Choroid plexus epithelial cell (primary cell): ENCODE measurements around the gene EAF2.

Source experiments
- DNase-seq: peaks from one replicate; pipeline ENCODE4 v3.0.0-alpha.2; 2010; ENCODE audit warnings: low read depth
- H3K4me3 ChIP-seq: 2 replicates; pipeline ENCODE4 v1.5.1; 2011; ENCODE audit warnings: low read depth, mild to moderate bottlenecking, control low read depth, low read length, moderate library complexity
- CTCF ChIP-seq: conservative IDR thresholded peaks from 2 replicates; pipeline ENCODE4 v1.5.1; 2011; ENCODE audit warnings: low read depth, mild to moderate bottlenecking, control low read depth, inconsistent platforms, low read length, moderate library complexity

The EAF2 gene

GRCh38 chr3:121834157-121834670 is 795 bp upstream of the EAF2 start:
- H3K4me3 ChIP-seq = peak overlapping the region; percentile 78
- peak; percentile 22 for DNase-seq
- TF ChIP-seq CTCF = no peak

DNA sequence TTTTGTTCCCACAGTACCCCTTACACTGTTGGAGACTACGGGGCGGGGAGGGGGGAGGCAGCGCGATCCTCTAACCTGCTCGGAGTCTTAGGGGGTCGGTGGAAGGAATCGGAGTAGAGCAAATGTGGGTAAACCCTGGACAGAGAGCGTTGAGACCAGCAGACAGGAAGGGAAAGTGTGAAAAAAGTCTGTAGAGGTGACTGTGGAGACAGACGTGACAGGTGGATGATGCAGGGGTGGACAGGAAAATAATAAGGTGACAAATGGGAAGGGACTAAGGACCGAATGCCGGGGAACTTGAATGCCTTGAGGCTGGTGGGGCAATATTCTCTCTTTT is 424 bp downstream of the EAF2 start:
- peak overlapping the region; percentile 78 for H3K4me3 ChIP-seq
- peak; percentile 13 for DNase-seq
- no peak for TF ChIP-seq CTCF

DNA sequence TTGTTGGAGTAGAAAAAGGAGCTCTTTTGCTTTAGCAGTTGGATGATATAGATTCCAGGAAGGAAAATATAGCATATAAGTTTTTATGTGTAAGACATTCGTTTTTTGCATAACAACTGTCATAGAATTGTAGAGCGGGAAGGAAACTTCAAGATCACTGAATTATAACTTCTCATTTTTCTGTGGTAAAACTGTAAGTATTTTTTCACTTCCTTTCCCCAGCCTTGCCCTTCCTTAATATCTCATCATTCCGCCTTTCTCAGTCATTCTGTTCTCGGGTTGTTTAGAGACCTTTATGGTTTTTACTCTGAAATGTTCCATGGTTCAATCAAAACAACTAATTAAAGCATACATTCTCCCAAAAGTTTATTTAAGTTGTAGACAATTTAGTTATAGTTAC is 1.1 kb downstream of the EAF2 start:
- no peak for TF ChIP-seq CTCF
- no peak for DNase-seq
- H3K4me3 ChIP-seq = no peak overlapping the region

DNA sequence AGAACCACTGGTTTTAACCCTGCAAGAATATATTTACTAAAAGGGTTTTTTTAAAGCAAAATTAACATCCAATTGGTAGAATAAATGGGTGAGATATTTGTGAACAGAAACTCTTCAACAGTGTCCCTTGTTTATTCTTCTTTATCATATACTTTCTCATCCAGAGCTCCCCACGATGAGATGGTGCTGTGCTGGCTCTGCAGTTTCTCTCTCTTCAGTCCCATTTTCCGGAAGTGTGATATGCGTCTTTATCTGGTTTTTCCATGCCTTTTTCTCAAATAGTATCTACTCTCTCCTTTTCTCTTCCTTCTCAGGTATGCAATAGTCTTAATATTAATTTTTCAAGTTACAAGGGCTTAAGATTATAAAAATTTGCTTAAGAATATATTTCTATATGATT is 1.5 kb downstream of the EAF2 start:
- no peak for DNase-seq
- no peak for TF ChIP-seq CTCF
- H3K4me3 ChIP-seq = no peak overlapping the region

- TF ChIP-seq CTCF = no peak
- DNase-seq = no peak
- H3K4me3 ChIP-seq = no peak overlapping the region
These were observed 5.0 kb downstream of the EAF2 start for GRCh38 chr3:121839962-121840361.

DNA sequence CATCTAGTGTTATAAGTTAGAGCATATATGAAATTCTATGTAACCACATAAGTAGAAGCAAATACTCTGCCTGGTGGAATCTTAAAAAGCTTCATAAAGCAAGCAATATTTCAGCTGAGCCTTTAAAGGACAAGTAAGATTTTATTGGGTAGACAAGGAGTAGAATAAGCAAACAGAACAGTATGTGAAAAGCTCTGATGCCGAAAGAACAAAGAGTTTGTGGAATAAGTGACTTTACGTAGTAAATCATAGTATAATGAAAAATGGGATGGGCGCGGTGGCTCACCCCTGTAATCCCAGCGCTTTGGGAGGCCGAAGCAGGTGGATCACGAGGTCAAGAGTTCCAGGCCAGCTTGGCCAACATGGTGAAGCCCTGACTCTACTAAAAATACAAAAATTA is 9.9 kb downstream of the EAF2 start:
- H3K4me3 ChIP-seq = no peak overlapping the region
- no peak for DNase-seq
- no peak for TF ChIP-seq CTCF

- H3K4me3 ChIP-seq = no peak overlapping the region
- no peak for TF ChIP-seq CTCF
- no peak for DNase-seq
These were observed 17.2 kb downstream of the EAF2 start for GRCh38 chr3:121852256-121852655.
